ENCODE measurements around the gene TMEM175.

GRCh38 chr4:882646-883045 is 49.6 kb upstream of the TMEM175 start:
- TF ChIP-seq EZH2 (IDR thresholded peaks at IDR 0.05; ENCODE audit: low read length, unreplicated experiment) = no peak
- TF ChIP-seq CTCF (conservative IDR thresholded peaks at IDR 0.05; ENCODE audit: low read depth, low read length) = no peak
- no peak for TF ChIP-seq EZH2phosphoT487 (IDR thresholded peaks at IDR 0.05; ENCODE audit: borderline replicate concordance, low read length)

Measured in PC-3 (cell line).